A549 (cell line): ENCODE results near the gene CDC14A.

Experiments used
- CHD2 ChIP-seq: fragments of 150-350 bp; IDR thresholded peaks from 2 replicates; pipeline ENCODE4 v1.6.1; 2014; ENCODE audit warnings: low read length; ENCODE audit not compliant: partially characterized antibody
- CTCF ChIP-seq: fragments of >200 bp; sonication (Bioruptor Twin); formaldehyde crosslinking; IDR thresholded peaks from 3 replicates; pipeline ENCODE4 v1.5.1; 2016
- RNF2 ChIP-seq: fragments of 200-600 bp; sonication (generic); IDR thresholded peaks from 2 replicates; pipeline ENCODE4 v1.6.1; 2016; ENCODE audit warnings: low read depth, mild to moderate bottlenecking, antibody characterized with exemption, moderate library complexity, borderline replicate concordance
- TF ChIP-seq, protein P1 (sequence below): IDR thresholded peaks from 2 replicates; pipeline ENCODE4 v1.6.1; 2012; ENCODE audit warnings: low read depth, borderline replicate concordance

GRCh38 chr1:100304227-100304626 is 48.1 kb upstream of the CDC14A start:
- TF ChIP-seq RNF2 (no peak), CTCF (no peak), CHD2 (no peak)
- TF ChIP-seq, protein P1, sequence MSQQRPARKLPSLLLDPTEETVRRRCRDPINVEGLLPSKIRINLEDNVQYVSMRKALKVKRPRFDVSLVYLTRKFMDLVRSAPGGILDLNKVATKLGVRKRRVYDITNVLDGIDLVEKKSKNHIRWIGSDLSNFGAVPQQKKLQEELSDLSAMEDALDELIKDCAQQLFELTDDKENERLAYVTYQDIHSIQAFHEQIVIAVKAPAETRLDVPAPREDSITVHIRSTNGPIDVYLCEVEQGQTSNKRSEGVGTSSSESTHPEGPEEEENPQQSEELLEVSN: no peak
